Astrocyte (in vitro differentiated cells and primary cell): ENCODE results near the gene HOXB13. TPM values are rescaled to one million over a fixed set of nuclear protein-coding genes. Genes with fewer than 3 reads are reported as not detected.

Experiments
- DNase-seq: peaks from one replicate; pipeline ENCODE4 v3.0.0-alpha.2; 2010; ENCODE audit warnings: low read depth
- FAIRE-seq: peaks from 2 replicates; lab custom pipeline; 2011; peaks lifted over from hg19 to GRCh38; lab: Jason Lieb, UNC
- H2AFZ ChIP-seq: 2 replicates; pipeline ENCODE4 v1.6.0; 2012; ENCODE audit warnings: low read depth, low read length, inconsistent platforms
- H3K27ac ChIP-seq: 2 replicates; pipeline ENCODE4 v1.5.1; 2011; ENCODE audit warnings: low read depth, low read length, inconsistent platforms
- H3K27me3 ChIP-seq: 2 replicates; pipeline ENCODE4 v1.6.0; 2011; ENCODE audit warnings: low read length, inconsistent platforms; ENCODE audit not compliant: insufficient read depth
- H3K36me3 ChIP-seq: 2 replicates; pipeline ENCODE4 v1.5.1; 2011; ENCODE audit warnings: low read length, inconsistent platforms; ENCODE audit not compliant: insufficient read depth
- H3K4me1 ChIP-seq: 2 replicates; pipeline ENCODE4 v1.5.1; 2011; ENCODE audit warnings: low read length, inconsistent platforms; ENCODE audit not compliant: insufficient read depth
- H3K4me2 ChIP-seq: 2 replicates; pipeline ENCODE4 v1.6.0; 2012; ENCODE audit warnings: low read length, inconsistent platforms
- H3K4me3 ChIP-seq: 2 replicates; pipeline ENCODE4 v1.5.1; 2011; ENCODE audit warnings: low read depth, mild to moderate bottlenecking, low read length, inconsistent platforms; ENCODE audit not compliant: insufficient read depth
- H3K79me2 ChIP-seq: 2 replicates; pipeline ENCODE4 v1.6.0; 2012; ENCODE audit warnings: mild to moderate bottlenecking, low read length, inconsistent platforms; ENCODE audit not compliant: insufficient read depth
- H3K9ac ChIP-seq: 2 replicates; pipeline ENCODE4 v1.6.0; 2012; ENCODE audit warnings: mild to moderate bottlenecking, low read length, inconsistent platforms
- H3K9me3 ChIP-seq: 2 replicates; pipeline ENCODE4 v1.5.1; 2012; ENCODE audit warnings: low read depth, mild to moderate bottlenecking, low read length, inconsistent platforms; ENCODE audit not compliant: insufficient read depth
- H4K20me1 ChIP-seq: 2 replicates; pipeline ENCODE4 v1.6.0; 2012; ENCODE audit warnings: low read length, inconsistent platforms; ENCODE audit not compliant: insufficient read depth
- H3K27ac Mint-ChIP-seq: one replicate; pipeline ENCODE4 v1.8.0; 2021; ENCODE audit warnings: mild to moderate bottlenecking, mixed read lengths; ENCODE audit not compliant: unreplicated experiment
- H3K27me3 Mint-ChIP-seq: one replicate; pipeline ENCODE4 v1.8.0; 2021; ENCODE audit warnings: low read depth, mixed read lengths; ENCODE audit not compliant: unreplicated experiment
- H3K36me3 Mint-ChIP-seq: one replicate; pipeline ENCODE4 v1.8.0; 2021; ENCODE audit warnings: low read depth, mixed read lengths; ENCODE audit not compliant: unreplicated experiment
- H3K4me1 Mint-ChIP-seq: one replicate; pipeline ENCODE4 v1.8.0; 2021; ENCODE audit warnings: low read depth, mixed read lengths; ENCODE audit not compliant: unreplicated experiment
- H3K4me3 Mint-ChIP-seq: one replicate; pipeline ENCODE4 v1.8.0; 2021; ENCODE audit warnings: mild to moderate bottlenecking, moderate library complexity, mixed read lengths; ENCODE audit not compliant: unreplicated experiment
- H3K9me3 Mint-ChIP-seq: one replicate; pipeline ENCODE4 v1.8.0; 2021; ENCODE audit warnings: mild to moderate bottlenecking, mixed read lengths; ENCODE audit not compliant: unreplicated experiment
- EZH2 ChIP-seq: IDR thresholded peaks from 2 replicates; pipeline ENCODE4 v1.6.1; 2012; ENCODE audit warnings: mild to moderate bottlenecking, low read length, inconsistent platforms; ENCODE audit not compliant: insufficient read depth
- total RNA-seq: library from RNA; stranded (reverse); gene quantifications from 2 replicates; pipeline ENCODE4 v1.2.1, GENCODE V29; 2021
- TF ChIP-seq, protein P1 (sequence below): IDR thresholded peaks from 2 replicates; pipeline ENCODE4 v1.5.1; 2011; ENCODE audit warnings: low read depth, mild to moderate bottlenecking, inconsistent platforms, low read length, moderate library complexity; ENCODE audit not compliant: insufficient read depth

Gene HOXB13
- total RNA-seq, 1 donor from 2014 or later = not detected

DNA sequence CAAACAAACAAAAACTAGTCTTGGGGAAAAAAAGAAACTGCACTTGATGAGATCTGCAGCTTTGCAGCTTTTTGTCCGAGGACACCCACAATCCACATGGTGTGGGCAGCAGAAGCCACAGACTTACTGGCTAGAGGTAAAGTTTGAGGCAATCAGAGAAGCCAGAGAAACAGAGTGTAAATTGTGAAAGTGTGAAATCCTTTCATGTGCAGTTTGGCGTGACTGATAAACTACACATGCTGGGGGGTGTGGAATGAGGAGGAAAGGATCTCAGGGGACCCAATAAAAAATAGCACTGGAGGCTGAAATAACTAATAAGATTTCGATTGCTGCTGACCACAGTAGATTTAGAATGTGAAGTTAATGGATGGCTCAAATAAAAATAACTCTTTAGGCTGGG is 42.4 kb upstream of the HOXB13 start:
- H3K4me1 Mint-ChIP-seq = no peaks in the 10 kb centered on the region
- no peak for DNase-seq
- peaks cover 14% of the 10 kb centered on the region for H3K27me3 ChIP-seq

DNA sequence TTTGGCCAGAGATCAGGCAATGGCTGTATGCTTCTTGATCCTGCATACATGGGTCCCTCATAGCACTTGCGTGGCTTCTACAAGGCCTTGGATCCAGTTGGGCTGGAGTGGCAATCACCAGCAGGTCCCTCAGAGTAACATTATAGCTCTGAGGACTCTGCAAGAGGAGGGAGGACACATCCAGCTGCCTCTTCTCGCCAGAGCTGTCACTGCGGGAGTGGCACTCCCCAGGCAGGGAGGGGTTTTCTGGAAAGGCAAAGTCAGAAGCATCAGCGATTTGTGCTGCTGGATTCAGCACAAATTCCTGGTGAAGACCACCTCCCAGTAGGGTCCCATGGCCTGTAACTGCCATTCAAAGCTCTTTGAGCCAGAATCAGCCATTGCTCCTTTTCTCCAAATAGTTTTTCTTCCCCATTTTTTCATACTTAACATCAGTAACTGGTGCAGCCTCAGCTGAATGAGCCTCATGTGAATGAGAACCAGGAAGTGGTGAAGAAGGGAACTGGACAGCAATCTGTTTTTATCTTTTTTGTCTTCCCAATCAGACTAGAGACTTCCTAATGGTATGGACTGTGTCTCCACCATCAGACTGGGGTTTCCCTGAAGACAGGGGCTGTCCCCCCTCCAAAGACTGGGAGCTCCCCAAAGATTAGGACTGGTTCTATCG is 40.6 kb upstream of the HOXB13 start:
- H3K36me3 ChIP-seq = no peaks in the 10 kb centered on the region
- no peak overlapping the region for H3K9ac ChIP-seq
- no peak overlapping the region for H2AFZ ChIP-seq
- no peak for FAIRE-seq
- no peak overlapping the region for H3K4me3 ChIP-seq
- no peak overlapping the region for H3K27ac ChIP-seq
- Mint-ChIP-seq H3K4me1 (no peaks in the 10 kb centered on the region), H3K27me3 (peaks cover 54% of the 10 kb centered on the region), H3K36me3 (no peaks in the 10 kb centered on the region), H3K4me3 (no peak overlapping the region), H3K27ac (no peak overlapping the region), H3K9me3 (peaks cover 3% of the 10 kb centered on the region)
- TF ChIP-seq, protein P1, sequence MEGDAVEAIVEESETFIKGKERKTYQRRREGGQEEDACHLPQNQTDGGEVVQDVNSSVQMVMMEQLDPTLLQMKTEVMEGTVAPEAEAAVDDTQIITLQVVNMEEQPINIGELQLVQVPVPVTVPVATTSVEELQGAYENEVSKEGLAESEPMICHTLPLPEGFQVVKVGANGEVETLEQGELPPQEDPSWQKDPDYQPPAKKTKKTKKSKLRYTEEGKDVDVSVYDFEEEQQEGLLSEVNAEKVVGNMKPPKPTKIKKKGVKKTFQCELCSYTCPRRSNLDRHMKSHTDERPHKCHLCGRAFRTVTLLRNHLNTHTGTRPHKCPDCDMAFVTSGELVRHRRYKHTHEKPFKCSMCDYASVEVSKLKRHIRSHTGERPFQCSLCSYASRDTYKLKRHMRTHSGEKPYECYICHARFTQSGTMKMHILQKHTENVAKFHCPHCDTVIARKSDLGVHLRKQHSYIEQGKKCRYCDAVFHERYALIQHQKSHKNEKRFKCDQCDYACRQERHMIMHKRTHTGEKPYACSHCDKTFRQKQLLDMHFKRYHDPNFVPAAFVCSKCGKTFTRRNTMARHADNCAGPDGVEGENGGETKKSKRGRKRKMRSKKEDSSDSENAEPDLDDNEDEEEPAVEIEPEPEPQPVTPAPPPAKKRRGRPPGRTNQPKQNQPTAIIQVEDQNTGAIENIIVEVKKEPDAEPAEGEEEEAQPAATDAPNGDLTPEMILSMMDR = no peak
- TF ChIP-seq EZH2 = no peak
- H3K4me1 ChIP-seq = no peaks in the 10 kb centered on the region
- no peaks in the 10 kb centered on the region for H3K79me2 ChIP-seq
- no peak for DNase-seq
- no peaks in the 10 kb centered on the region for H4K20me1 ChIP-seq
- H3K4me2 ChIP-seq = no peak overlapping the region
- no peaks in the 10 kb centered on the region for H3K9me3 ChIP-seq
- peaks cover 23% of the 10 kb centered on the region for H3K27me3 ChIP-seq

More for the DNA sequence above, 42.4 kb upstream of the HOXB13 start:
- Histone ChIP-seq H3K36me3 (no peaks in the 10 kb centered on the region), H3K9me3 (no peaks in the 10 kb centered on the region), H3K4me3 (no peak overlapping the region), H2AFZ (no peak overlapping the region), H4K20me1 (no peaks in the 10 kb centered on the region), H3K9ac (no peak overlapping the region), H3K4me1 (no peaks in the 10 kb centered on the region), H3K27ac (no peak overlapping the region), H3K79me2 (no peaks in the 10 kb centered on the region), H3K4me2 (no peak overlapping the region)
- Mint-ChIP-seq H3K9me3 (peaks cover 5% of the 10 kb centered on the region), H3K4me3 (no peak overlapping the region), H3K36me3 (no peaks in the 10 kb centered on the region), H3K27ac (no peak overlapping the region), H3K27me3 (peaks cover 39% of the 10 kb centered on the region)
- FAIRE-seq = no peak
- TF ChIP-seq, protein P1 = no peak
- TF ChIP-seq EZH2 = no peak

DNA sequence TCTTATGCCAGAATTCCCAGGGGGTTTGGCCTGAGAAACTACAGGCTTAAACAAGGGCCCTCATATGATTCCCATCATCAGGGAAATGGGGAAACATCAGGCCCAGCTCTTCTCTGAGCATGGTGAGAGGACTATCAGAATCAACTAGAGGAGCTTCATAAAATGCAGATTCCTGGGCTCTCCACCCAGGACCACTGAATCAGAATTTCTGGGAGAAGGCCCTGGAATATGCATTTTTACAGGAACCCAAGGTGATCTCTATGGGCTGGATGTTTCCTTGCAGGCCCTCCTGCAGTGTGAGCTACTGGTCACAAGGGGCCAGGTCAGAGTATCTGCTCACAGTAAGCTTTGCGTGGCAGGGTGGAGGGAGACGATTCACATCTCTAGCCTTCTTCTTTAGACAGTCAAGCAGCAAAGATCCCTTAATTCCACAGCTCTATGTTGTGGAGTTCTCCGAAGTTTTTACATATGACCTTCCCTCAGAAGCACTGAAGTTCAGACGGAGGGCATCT is 38.8 kb upstream of the HOXB13 start:
- Histone ChIP-seq H3K36me3 (no peaks in the 10 kb centered on the region), H3K27ac (no peak overlapping the region), H3K9ac (no peak overlapping the region), H4K20me1 (no peaks in the 10 kb centered on the region), H3K4me3 (no peak overlapping the region), H2AFZ (no peak overlapping the region), H3K4me1 (no peaks in the 10 kb centered on the region), H3K9me3 (no peaks in the 10 kb centered on the region), H3K27me3 (peaks cover 33% of the 10 kb centered on the region), H3K79me2 (no peaks in the 10 kb centered on the region), H3K4me2 (no peak overlapping the region)
- FAIRE-seq (no peak), DNase-seq (no peak)
- no peak overlapping the region for H3K4me3 Mint-ChIP-seq
- no peaks in the 10 kb centered on the region for H3K4me1 Mint-ChIP-seq
- TF ChIP-seq, protein P1 = no peak
- TF ChIP-seq EZH2 = no peak
- H3K9me3 Mint-ChIP-seq = peaks cover 6% of the 10 kb centered on the region
- H3K36me3 Mint-ChIP-seq = no peaks in the 10 kb centered on the region
- H3K27ac Mint-ChIP-seq = no peak overlapping the region
- H3K27me3 Mint-ChIP-seq = peaks cover 70% of the 10 kb centered on the region
